ENCODE measurements around the gene PGS1.

DNA sequence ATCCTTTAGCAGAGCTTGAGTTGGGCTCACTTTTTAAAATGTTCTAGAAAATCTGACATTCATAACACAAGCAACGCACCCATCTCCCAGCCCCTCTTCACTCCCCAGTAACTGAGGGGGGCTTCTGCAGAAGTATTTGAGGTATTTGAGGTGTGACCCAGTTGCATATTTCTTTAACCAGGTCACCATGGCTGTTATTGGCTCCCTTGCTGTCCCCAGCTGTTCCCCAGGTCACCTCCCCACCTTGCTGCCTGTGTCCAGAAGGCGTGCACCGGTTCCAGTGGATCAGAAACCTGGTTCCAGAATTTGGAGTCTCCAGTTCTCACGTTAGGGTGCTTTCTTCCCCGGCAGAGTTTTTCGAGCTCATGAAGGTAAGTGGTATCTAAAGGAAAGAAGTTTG lies 13.8 kb downstream of the PGS1 start:
- TF ChIP-seq EZH2 (IDR thresholded peaks at IDR 0.05; ENCODE audit: borderline replicate concordance, low read length), result no peak
- TF ChIP-seq, protein P1, sequence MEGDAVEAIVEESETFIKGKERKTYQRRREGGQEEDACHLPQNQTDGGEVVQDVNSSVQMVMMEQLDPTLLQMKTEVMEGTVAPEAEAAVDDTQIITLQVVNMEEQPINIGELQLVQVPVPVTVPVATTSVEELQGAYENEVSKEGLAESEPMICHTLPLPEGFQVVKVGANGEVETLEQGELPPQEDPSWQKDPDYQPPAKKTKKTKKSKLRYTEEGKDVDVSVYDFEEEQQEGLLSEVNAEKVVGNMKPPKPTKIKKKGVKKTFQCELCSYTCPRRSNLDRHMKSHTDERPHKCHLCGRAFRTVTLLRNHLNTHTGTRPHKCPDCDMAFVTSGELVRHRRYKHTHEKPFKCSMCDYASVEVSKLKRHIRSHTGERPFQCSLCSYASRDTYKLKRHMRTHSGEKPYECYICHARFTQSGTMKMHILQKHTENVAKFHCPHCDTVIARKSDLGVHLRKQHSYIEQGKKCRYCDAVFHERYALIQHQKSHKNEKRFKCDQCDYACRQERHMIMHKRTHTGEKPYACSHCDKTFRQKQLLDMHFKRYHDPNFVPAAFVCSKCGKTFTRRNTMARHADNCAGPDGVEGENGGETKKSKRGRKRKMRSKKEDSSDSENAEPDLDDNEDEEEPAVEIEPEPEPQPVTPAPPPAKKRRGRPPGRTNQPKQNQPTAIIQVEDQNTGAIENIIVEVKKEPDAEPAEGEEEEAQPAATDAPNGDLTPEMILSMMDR (conservative IDR thresholded peaks at IDR 0.05 in 1 of 2, IDR thresholded peaks at IDR 0.05 in 1 of 2; ENCODE audit: extremely low read depth in 1 of 2, insufficient read depth in 1 of 2, low read depth in 1 of 2, low read length in 2 of 2), result no peak
